ENCODE data around the gene ACER1. TPM values are rescaled to one million over a fixed set of nuclear protein-coding genes. Genes with fewer than 3 reads are reported as not detected.
"Not testable (repeated sequence)": the region's sequence is repeated elsewhere in the genome, so short reads cannot be mapped to it uniquely, and the experiment has no call there.

ACER1 gene
- total RNA-seq, 1 experiment from 2014 or later, result not detected

DNA sequence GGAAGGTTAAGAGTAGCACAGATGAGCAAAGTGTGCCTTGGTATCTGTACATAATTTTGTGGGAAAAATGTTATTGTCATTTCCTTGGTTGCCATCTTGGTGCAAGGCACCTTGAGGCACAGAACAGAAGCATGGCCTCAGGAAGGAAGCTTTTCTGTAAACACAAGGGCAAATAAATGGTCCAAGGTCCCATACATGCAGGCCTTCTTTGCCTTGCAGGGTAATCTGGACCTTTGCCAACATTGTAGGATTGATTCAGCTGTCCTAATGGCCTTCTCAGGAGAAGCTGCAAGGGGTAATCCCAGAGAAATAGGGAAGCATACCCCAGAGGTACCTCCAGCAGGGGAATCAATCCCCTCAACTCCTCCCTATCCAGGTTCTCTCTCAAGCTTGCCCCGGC is 44.7 kb downstream of the ACER1 start:
- no peak for DNase-seq (ENCODE audit: low spot score)

DNA sequence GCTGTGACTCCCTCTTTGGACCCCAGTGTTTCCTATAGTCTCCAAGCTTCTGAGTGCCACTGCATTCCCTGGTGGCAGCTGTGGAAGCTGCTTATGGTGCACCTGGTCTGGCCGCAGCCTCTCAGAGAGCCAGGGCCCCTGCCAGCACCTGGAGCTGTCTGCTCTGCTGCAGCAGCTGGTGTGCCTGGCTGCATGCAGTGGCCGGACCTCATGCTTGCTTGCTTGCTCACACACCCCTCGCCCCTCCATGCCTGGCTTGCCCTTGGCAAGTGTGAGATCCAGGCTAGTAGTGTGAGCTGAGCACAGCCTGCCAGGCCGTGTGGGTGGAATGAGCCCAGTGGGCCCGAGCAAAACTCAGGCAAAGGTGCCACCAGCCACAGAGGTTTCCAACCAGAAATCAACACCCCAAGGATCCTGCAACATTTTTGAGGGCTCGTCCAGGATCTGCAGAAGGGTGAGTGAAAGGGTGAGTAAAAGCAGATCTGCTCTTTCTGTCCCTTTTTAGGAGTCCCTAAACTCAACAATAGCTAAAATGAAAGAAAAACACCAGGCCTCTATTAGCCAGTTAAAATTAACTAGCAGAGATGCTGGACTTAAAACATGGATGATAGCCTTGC is 46.0 kb downstream of the ACER1 start:
- no peak for DNase-seq (ENCODE audit: low spot score)

DNA sequence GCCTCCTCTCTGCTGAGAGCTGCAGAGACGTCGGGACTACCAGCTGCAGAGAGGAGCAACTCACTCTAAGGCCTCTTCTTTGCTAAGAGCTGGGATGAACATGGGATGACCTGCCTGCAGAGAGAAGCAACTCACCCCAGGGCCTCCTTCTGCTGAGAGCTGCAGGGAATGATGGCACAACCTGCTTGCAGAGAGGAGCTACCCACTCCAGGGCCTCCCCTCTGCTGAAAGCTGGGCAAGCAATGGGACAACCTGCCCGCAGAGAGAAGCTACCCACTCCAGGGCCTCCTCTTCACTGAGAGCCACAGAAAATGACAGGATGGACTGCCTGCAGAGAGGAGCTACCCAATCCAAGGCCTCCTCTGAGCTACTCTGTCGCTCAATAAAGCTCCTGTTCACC is 46.7 kb downstream of the ACER1 start:
- DNase-seq (ENCODE audit: low spot score), result no peak

DNA sequence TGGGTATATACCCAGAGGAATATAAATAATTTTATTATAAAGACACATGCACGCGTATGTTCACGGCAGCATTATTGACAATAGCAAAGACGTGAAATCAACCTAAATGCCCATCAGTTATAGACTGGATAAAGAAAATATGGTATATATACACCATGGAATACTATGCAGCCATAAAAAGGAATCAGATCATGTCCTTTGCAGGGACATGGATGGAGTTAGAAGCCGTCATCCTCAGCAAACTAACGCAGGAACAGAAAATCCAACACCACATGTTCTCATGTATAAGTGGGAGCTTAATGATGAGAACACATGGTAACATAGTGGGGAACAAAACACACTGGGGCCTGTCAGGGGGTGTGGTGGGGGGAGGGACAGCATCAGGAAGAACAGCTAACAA is 51.0 kb downstream of the ACER1 start:
- not testable (repeated sequence) for DNase-seq (ENCODE audit: low spot score)

DNA sequence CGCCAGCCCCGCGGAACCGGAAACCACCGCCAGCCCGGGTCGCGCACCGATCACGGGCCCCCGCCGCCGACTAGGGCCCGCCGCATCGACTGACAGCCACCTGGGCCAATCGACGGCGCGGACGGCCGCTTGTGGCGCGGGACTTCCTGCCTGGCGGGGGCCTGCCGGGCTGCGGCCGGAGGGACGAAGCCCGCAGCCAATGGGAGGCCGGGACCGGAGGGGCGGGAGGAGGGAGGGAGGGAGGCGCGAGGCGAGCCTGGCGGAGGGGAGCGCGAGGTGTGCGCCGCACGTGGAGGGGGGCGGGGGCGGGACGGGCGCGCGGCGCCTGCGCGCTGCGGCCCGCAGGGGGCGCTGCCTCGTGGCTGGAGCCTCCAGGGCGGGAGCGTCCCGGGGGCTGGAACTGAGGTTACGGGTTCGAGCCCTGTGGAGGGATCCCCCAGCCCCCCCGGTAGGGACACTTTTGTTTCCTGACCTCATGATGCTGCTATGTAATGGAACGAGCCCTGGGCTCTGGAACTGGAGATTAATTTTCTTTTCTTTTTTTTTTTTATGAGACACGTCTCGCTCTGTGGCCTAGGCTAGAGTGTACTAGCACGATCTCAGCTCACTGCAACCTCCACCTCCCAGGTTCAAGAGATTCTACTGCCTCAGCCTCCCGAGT is 53.4 kb downstream of the ACER1 start, which contains the start of gene MLLT1:
MLLT1 (minus strand) TSS at position 45 of the 661 bp plus-strand sequence. CDS start 191 bp downstream, outside the sequence.
- peak; percentile 88 for DNase-seq (ENCODE audit: low spot score)

DNA sequence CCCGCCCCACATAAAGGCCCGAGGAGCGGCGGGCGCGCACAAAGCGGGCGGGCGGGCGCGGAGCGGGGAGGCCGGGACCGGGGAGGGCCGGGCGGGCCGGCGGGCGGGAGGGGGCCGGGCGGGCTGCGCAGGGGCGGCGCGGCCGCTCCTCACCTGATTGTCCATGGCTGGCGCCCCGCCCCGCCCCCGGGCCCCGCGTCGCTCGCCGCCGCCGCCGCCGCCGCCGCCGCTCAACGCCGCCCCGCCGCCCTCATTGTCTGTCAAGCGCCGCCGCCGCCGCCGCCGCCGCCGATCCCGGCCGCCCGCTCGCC is 53.8 kb downstream of the ACER1 start:
- DNase-seq (ENCODE audit: low spot score), result no peak

DNA sequence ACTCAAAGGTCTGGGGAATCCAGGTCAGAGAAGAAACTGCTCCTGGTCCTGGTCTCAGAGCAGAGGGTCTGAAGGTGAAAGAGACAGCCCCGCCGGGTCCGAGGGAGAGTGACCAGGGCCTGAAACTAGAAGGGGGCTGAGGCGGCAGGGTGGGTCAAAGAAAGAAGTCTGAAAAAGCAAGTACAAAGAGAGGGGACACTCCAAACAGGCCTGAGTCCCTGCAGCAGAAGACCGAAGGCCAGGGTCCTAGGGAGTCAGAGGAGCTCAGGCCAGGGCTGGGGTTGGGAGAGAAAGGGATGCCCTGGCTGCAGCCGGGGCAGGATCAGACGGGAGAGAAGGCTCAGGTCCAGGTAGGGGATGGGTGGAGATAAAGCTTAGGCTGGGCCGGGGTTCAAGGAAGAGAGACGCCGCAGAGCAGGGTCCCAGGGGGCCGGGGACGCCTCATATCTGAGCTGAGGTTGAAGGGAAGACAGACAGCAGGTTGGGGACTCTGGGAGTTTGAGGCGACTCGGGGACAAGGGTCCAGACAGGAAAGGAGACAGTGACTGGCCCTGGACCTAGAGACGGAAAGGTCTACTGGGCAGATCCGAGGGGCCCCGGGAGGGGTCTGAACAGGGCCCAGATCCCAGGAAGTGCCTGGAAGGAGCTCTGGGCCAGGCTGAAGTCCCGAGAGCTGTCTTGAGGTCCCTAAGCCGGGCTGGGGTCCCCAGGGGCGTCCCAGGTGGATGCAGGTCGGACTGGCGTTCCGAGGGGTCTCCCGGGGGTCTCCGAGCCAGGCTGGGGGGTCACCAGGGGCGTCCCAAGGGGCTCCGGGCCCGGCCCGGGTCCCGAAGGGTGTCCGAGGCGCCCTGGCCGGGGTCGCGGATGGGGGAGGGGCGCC is 54.4 kb downstream of the ACER1 start:
- no peak for DNase-seq (ENCODE audit: low spot score)

DNA sequence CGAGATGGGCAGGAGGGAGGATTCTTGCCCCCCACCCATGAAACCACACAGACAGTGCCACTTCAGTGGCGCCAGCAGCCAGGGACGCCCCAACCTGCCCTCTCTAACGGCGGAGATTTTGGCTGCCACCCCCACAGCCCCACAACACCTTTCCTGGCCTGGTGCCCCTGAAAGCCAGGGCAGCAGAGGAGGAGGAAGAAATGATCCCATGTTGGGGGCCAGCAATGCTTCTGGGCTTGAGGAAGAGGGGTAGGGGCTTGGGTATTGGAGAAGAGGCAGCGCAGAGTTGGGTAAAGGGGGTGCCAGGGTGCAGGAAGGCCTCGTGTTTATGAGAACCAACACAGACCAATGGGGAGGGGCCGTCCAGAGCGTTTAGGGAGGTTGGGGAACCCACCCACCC is 55.4 kb downstream of the ACER1 start:
- DNase-seq (ENCODE audit: low spot score), result no peak

DNA sequence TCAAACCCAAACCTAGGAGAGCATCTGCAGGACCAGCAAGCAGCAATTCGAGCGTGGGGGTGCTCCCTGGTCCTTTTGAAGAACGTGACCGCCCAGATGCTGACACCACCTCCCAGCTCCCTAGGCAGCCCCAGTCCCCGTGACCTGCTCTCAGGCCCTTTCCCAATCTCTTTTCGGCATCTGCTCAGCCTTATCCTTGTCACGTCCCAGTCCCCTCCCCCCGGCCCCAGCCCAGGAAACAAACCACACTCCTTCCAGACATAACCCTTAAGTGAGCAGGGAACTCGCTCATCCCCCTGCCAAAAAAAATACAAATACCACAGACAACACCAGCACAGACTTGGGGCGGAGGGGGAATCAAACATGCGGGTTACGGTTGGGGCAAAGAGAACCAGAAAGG is 57.0 kb downstream of the ACER1 start:
- no peak for DNase-seq (ENCODE audit: low spot score)

DNA sequence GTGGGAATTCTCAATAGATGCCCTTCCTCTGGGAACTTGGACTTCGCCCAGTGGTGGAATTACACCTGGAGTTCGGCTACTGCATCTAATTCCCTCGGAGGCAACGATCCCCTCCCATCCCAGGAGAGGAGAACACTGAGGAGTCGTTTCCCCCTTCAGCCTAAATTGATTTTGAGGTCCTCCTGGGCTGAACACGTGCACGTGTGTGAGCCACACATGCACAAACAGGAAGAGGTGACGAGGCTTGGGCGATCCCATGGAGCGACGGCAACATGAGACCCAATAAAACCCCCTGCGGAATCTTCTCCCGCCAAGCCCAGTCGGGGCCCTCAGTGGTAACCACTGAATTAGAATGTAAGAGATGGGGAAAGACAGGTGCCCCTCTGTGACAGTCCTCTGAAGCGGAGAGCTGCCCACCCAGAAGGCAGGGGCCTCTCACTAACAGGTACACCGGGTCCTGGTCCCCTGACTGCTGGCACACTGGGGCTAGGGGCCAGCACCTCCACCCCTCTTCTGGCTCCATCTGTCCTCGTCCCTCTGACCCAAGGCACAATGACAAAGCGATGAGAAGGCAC is 58.2 kb downstream of the ACER1 start:
- DNase-seq (ENCODE audit: low spot score), result no peak

DNA sequence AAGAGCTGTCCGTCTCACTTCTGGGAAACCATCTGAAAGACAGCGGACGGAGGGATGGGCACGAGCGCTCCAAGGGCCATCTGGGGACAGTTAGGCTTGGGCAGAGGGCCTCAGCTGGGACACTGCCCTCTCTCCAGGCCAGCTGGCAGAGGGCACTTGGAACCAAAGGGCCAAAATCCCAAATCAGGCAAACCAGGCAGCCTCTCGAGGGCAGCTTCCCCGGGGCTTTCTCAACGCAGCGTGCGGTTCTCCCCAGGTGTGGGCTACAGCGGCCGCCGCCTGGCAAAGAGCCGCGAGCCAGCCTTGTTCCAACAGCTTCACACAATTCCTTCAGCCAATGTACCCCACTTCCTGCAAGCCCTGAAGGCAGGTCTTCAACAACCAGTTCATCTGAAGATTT is 58.7 kb downstream of the ACER1 start:
- no peak for DNase-seq (ENCODE audit: low spot score)

DNA sequence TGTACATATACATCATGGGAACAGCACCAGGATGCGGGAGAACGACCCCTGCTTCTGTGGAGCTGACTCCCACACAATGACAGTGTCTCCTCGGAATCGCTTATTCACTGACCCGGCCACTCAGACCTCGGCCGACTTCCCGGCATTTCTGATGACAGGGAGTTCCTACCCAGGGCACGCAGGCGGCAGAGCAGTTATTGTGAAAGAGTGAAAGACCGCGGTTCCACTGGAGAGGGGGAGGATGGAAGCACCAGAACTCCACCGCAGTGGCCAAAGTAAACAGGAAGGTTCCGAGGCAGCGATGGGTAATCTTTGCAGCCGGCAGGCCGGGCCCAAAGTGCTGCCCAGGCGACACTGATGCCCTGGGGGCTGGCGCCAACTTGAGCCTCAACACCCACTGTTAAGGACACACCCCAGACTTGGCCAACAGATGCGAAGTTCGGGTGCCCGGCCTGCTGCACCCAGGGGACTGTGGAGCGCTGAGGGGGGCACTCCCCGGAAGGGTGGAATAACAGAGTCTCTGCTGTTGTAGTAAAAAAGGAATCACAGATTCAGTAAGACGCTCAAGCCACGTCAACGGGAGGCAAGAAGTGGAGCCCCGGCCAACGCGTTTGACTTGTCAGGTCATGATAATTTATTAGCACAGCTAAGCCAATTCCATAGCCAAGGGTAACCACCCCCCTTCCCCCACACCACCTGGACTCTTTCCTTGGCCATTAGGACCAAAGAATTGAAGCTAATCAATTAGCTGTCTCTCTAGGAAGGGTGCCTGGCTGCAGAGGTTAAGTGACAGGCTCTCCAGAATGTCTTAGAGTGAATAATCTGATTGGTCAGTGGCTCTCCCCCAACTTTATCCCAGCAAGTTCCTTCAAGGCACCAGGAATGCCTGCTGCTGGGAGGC is 59.5 kb downstream of the ACER1 start:
- peak; percentile 12 for DNase-seq (ENCODE audit: low spot score)

DNA sequence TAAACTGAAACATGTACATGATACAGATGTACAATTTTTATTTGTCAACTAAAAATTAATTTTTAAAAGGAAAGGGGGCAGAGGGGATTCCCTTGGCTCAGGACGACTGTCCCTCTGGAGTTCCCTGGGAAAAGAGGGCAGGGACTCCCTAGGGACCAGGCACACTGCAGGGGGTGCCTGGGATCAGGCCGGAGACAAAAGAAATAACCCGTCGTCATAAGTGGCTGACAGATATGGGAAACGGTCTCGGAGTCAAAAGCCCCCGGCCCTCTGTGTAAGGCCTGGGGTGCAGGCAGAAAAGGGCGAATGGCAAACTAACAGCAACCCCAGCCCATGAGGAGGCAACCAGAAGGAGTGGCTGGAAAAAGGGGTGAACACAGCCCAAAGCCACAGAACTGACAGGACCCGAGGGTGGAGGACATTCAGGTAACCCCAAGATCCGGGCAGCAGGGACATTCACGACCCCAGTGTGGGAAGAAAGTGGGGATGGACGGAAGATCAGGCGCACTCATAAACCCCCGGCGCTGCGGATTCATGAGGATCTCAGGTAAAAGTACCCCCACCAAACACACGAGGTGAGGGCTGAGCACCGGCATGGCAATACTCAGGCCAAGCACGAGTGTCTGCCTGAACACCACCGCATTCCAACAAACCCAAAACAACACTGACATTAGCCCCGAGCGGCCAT is 60.4 kb downstream of the ACER1 start:
- DNase-seq (ENCODE audit: low spot score), result no peak

DNA sequence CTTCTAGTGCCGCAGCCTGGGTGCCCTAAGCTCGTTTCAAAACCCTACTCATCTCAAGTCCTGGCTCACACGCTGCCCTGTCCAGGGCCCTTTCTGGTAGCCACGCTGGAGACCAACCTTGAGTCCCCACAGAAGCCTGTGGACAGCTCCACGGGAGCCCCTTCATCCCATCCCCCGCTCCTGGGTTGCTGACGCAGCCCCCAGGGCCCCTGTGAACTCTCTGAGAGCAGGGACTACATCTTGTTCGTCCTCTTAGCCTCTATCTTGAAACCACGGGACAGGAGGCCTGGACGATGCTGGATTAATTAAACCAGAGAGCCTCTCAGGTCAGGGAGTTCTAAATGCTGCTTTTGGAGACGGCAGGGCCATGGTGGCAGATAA is 61.0 kb downstream of the ACER1 start:
- no peak for DNase-seq (ENCODE audit: low spot score)

DNA sequence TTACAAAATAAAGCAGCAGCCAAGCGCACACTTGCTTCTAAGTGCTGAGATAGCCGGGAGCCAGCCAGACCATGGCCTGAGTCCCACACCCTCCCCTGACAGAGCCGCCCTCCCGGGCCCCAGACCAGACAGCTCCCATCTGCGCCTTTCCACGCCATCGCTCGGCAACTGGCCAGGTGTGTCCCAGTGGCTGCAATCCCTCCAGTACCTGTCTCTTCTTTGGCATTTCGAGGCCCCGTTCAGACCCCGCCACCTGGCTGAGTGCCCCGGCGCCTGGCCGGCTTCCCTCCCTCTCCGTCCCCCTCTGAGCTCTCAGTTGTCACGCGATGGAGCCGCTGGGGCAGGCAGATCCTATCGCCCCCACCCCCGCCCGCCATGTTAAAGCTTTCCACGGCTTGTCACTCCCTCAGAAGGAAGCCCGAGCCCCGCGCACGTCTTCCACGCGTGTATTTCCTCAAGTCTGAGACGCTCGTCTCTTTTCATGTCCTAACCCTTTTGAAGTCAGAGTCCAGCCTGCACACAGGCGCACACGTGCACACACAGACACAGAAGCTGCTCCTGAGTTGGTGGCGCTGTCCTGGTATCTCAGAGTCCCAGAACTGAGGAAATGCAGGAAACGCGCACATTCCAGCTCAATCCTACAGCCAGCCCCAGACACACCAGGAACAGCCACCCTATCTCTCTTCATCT is 61.5 kb downstream of the ACER1 start:
- no peak for DNase-seq (ENCODE audit: low spot score)

DNA sequence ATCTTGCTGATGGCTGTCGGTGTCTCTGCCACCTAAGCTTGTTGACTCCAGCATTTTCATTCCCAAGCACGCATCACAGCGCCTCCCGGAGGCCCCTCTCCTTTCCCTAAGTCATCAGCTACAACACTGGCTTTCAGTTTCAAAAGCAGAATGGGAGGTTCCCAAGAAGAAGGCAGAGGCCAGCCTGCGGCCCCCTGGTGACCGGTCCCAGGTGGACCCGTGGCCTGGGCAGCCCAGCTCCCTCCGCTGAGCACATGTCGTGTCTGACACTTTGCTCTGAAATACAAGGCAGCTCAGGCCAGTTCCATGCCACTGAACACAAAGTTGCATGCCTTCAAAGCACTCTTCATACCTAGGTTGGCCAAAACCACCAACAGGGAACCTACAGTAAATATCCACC is 62.2 kb downstream of the ACER1 start:
- DNase-seq (ENCODE audit: low spot score), result no peak

DNA sequence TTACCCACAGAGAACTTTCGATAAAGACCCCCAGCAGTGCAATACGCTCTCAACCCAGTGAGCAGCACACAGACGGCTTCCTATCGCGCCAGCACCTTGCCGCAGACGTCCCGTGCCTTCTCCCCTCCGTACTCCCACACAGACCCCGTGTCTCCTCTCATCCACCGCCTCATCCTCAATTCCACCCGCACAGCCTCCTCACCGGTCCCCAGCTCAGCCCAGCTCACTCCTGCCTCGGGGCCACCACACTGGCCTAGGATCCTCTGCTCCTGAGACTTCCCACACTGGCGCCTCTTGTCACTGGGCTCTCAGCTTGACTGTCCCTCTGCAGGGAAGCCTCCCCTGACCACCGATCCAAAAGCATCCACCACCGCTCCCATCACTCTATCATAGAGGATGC is 62.6 kb downstream of the ACER1 start:
- no peak for DNase-seq (ENCODE audit: low spot score)

DNA sequence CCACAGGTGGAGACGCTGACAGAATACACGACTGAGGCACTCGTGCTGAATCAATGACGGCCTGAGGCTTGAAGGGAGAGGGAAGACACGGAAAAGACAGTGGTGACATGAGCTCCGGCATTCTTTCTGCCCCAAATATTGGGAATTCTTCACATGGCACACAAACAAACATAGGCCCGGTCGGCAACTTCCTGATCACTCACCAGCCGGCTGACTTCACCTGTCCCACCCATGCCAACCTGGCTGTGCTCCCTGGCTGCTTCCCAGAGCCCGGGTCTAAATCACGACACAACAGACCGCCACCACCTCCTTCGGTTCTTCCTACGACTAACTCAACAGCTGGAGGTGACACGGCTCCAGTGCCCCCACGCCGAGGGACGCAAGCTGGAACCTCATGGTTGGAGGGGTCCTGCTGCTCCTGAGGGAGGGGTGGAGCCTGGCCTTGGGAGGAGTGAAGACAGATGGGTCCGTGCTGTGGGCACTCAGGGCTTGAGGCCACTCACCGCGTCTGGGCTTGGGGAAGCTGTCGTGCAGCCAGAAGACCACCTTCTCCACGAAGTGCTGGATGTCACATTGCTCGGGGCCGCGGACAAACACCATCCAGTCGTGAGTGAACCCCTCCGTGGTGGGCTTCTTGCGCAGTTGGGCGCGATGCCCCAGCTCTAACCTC is 63.2 kb downstream of the ACER1 start:
- peak; percentile 42 for DNase-seq (ENCODE audit: low spot score)

DNA sequence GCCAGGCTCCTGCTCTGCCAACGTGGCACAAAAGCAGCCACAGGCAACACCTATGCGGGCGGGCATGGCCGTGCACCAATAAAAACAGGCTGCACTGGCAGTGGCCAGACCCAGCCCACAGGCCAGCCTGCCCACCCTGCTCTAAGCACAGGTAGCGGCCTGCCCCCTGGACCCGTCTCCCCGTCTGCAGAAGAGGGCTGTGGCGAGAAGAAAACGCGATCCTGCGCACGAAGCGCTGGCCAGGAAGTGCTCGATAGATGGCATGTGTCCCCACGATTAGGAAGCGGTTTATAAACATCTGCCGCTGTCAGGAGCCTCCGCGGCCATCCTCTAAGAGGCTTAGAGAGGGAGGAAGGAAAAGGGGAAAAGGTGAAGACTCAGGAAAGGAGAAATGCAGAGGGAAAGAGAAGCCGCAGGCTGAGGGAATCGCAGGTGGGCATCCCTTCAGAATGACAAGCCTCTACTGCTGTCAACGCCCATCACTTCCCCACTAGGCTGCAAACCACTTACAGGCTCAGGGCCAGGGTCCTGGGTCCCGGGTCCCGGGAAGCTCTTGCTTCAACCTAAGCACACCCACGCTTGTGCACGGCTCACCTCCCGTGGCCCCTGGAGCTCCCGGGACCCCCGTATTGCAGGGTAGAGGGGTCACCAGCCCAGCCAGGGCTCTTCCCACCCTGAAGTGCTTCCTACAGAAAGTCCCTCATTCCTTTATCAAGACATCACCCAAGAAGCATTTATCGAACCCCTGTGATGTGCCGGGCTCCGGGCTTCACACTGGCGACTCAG is 64.1 kb downstream of the ACER1 start:
- no peak for DNase-seq (ENCODE audit: low spot score)
